ENCODE measurements around the gene MXD1. TPM values are rescaled to one million over a fixed set of nuclear protein-coding genes. Genes with fewer than 3 reads are reported as not detected.

MXD1 gene
- polyA plus RNA-seq, 1 donor (not counting 4 experiments of a cell fraction or from before 2014, with no cell fraction given): 15.9 TPM

DNA sequence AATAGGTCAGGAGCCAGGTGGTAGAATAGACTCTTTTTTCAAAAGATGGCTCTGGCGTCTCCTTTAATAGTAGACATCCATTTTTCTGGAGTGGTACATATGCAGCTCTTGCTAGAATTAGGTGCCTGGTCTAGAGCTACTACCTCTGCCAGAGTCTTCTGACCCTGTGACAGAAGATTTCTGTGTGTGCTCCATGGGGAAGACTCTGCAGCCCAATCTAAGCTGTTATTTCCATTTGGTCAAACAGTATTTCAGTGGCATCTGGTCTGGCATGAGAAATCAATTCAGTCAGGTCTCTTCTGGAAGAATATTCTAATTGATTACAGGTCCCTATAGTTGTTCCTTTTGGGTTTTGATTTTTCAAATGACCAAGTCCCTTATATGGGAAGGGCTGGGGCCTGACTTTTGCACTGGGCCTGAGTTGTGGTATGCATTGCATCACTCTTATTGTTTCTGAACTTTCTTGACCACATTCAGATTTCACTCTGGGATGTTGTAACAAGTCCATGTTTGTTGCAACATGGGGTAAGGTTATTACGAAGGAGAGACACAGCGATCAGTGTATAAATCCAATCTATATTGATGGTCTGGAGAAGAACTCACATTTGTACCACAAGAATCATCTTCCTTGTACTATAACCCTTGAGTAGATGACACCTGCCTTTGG, 12.1 kb downstream of the MXD1 start:
- Histone ChIP-seq H3K27me3 (ENCODE audit: control insufficient read depth, extremely low read depth, insufficient read depth, low read length) (no peaks in the 10 kb centered on the region), H3K9ac (ENCODE audit: control insufficient read depth, extremely low read depth, insufficient read depth, low read length) (no peak overlapping the region), H3K4me2 (ENCODE audit: control insufficient read depth, extremely low read depth, insufficient read depth, low read depth, low read length) (no peak overlapping the region), H3K27ac (ENCODE audit: control insufficient read depth, insufficient read depth, low read length) (no peak overlapping the region), H3K9me1 (ENCODE audit: control insufficient read depth, extremely low read depth, insufficient read depth, low read length) (no peaks in the 10 kb centered on the region), H3K9me3 (ENCODE audit: control insufficient read depth, low read depth, low read length) (no peaks in the 10 kb centered on the region), H2AFZ (ENCODE audit: control insufficient read depth, low read length) (no peak overlapping the region), H3K4me3 (ENCODE audit: control insufficient read depth in 2 of 3, extremely low read depth in 1 of 3, insufficient read depth in 2 of 3, low read depth in 1 of 3, low read length in 3 of 3) (no peak overlapping the region), H3K36me3 (ENCODE audit: control insufficient read depth in 2 of 2, extremely low read depth in 1 of 2, insufficient read depth in 2 of 2, low read length in 2 of 2) (peaks cover 12 to 27% of the 10 kb centered on the region in 2 experiments), H3K4me1 (ENCODE audit: control insufficient read depth, extremely low read depth, insufficient read depth, low read length) (peaks cover 6% of the 10 kb centered on the region), H4K20me1 (ENCODE audit: control insufficient read depth, extremely low read depth, insufficient read depth, low read length) (no peaks in the 10 kb centered on the region), H3K79me2 (ENCODE audit: control insufficient read depth, insufficient read depth, low read length) (no peaks in the 10 kb centered on the region)
- dilution Hi-C loops (cut with MboI; ENCODE audit: extremely low pct_ligation_motif_present, low sequenced_read_pairs): no loop called here
- TF ChIP-seq, protein P1, sequence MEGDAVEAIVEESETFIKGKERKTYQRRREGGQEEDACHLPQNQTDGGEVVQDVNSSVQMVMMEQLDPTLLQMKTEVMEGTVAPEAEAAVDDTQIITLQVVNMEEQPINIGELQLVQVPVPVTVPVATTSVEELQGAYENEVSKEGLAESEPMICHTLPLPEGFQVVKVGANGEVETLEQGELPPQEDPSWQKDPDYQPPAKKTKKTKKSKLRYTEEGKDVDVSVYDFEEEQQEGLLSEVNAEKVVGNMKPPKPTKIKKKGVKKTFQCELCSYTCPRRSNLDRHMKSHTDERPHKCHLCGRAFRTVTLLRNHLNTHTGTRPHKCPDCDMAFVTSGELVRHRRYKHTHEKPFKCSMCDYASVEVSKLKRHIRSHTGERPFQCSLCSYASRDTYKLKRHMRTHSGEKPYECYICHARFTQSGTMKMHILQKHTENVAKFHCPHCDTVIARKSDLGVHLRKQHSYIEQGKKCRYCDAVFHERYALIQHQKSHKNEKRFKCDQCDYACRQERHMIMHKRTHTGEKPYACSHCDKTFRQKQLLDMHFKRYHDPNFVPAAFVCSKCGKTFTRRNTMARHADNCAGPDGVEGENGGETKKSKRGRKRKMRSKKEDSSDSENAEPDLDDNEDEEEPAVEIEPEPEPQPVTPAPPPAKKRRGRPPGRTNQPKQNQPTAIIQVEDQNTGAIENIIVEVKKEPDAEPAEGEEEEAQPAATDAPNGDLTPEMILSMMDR (optimal IDR thresholded peaks at IDR 0.05 in 1 of 3, IDR thresholded peaks at IDR 0.05 in 1 of 3, conservative IDR thresholded peaks at IDR 0.05 in 1 of 3; ENCODE audit: extremely low read depth in 1 of 3, insufficient read depth in 2 of 3, low read length in 3 of 3): no peak
- TF ChIP-seq EZH2 (IDR thresholded peaks at IDR 0.05; ENCODE audit: low read length): no peak
- DNase-seq (ENCODE audit: low read depth, low spot score) (no peak), FAIRE-seq (peak; percentile 56)

DNA sequence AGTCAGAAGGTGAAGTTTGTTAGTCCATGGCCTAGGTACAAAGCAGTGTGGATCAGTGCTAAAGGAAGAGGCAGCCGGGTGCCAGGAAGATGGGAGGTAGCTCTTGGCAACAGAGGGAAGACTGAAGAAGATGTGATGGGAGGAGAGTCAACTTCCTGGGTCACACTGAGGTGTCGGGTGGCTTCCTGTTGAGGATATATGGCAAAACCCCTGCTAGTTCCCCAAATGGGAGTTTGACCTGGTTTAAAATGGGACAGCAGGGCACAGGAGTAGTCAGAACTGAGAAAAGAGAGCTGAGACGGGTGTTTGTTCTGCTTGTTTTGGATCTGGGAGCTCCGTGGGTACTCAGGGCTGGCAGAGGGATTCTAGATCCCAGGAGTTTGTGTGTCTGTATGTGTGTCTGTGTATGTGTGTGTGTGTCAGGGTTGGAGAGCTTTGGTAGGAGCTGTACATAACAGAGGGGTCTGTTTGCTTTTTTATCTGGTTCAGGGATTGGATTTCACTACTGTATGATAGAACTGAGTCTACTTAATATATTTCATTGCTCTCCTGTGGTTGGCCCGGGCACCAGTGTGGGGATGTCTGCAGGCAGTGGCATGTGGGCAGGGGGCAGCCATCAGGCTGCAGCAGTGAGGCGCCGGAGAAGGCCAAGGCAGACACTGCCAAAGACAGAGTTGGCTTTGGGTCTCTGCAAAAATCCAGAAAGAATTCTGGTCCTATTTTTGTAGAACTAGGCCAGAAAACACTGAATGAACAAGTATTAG, 17.1 kb downstream of the MXD1 start:
- FAIRE-seq (no peak), DNase-seq (ENCODE audit: low read depth, low spot score) (no peak)
- no peaks in the 10 kb centered on the region for H3K79me2 ChIP-seq (ENCODE audit: control insufficient read depth, insufficient read depth, low read length)
- dilution Hi-C loops (cut with MboI; ENCODE audit: extremely low pct_ligation_motif_present, low sequenced_read_pairs): loop anchor here (10.0 kb wide), 1 partner anchor 133 kb away; no protein-coding TSS in a partner anchor
- H3K4me3 ChIP-seq (ENCODE audit: control insufficient read depth in 2 of 3, extremely low read depth in 1 of 3, insufficient read depth in 2 of 3, low read depth in 1 of 3, low read length in 3 of 3): no peak overlapping the region
- no peak overlapping the region for H3K9ac ChIP-seq (ENCODE audit: control insufficient read depth, extremely low read depth, insufficient read depth, low read length)
- no peaks in the 10 kb centered on the region for H3K27me3 ChIP-seq (ENCODE audit: control insufficient read depth, extremely low read depth, insufficient read depth, low read length)
- H3K27ac ChIP-seq (ENCODE audit: control insufficient read depth, insufficient read depth, low read length): no peak overlapping the region
- H2AFZ ChIP-seq (ENCODE audit: control insufficient read depth, low read length): no peak overlapping the region
- no peaks in the 10 kb centered on the region for H3K9me1 ChIP-seq (ENCODE audit: control insufficient read depth, extremely low read depth, insufficient read depth, low read length)
- H3K9me3 ChIP-seq (ENCODE audit: control insufficient read depth, low read depth, low read length): no peaks in the 10 kb centered on the region
- no peak overlapping the region for H3K4me2 ChIP-seq (ENCODE audit: control insufficient read depth, extremely low read depth, insufficient read depth, low read depth, low read length)
- peaks cover 33% of the 10 kb centered on the region for H3K4me1 ChIP-seq (ENCODE audit: control insufficient read depth, extremely low read depth, insufficient read depth, low read length)
- peaks cover 18 to 30% of the 10 kb centered on the region in 2 experiments for H3K36me3 ChIP-seq (ENCODE audit: control insufficient read depth in 2 of 2, extremely low read depth in 1 of 2, insufficient read depth in 2 of 2, low read length in 2 of 2)
- TF ChIP-seq EZH2 (IDR thresholded peaks at IDR 0.05; ENCODE audit: low read length): no peak
- no peaks in the 10 kb centered on the region for H4K20me1 ChIP-seq (ENCODE audit: control insufficient read depth, extremely low read depth, insufficient read depth, low read length)

Measured in keratinocyte (primary cell).